Measurements from ENCODE around the gene RPL9. TPM values are rescaled to one million over a fixed set of nuclear protein-coding genes. Genes with fewer than 3 reads are reported as not detected.

Gene RPL9
- total and polyA plus RNA-seq, 4 experiments from 2014 or later = 2,318 to 2,913 (median 2,432) TPM

DNA sequence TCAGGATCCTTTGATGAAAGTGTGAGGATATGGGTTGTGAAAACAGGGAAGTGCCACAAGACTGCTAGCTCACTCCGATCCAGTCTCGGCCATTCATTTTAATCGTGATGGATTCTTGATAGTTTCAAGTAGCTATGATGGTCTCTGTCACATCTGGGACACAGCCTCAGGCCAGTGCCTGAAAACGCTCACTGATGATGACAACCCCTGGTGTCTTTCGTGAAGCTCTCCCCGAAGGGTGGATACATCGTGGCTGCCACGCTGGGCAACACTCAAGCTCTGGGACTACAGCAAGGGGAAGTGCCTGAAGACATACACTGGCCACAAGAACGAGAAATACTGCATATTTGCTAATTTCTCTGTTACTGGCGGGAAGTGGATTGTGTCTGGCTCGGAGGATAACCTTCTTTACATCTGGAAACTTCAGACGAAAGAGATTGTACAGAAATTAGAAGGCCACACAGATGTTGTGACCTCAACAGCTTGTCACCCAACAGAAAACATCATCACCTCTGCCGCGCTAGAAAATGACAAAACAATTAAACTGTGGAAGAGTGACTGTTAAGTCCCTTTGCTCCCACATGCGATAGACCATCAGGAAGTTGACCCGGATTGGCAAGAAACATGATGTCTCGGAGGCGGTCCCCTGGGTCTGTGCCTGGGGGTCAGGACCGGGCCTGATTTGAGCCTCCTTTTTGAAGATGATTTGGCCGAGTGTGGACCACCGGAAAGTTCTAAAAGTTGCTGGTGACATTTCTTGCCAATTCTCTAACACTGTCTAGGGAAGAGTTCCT lies 22.4 kb upstream of the RPL9 start:
- POLR2A ChIA-PET (ENCODE audit: partially characterized antibody) = interaction anchor here (0.6 kb wide), 1 partner anchor 249 kb away, joined by 3 read pairs; no protein-coding TSS in a partner anchor
- Histone ChIP-seq H3K36me3 (ENCODE audit: insufficient read depth, low read length) (no peaks in the 10 kb centered on the region), H3K9me3 (ENCODE audit: control insufficient read depth in 1 of 2, low read length in 2 of 2) (no peaks in the 10 kb centered on the region), H3K27ac (ENCODE audit: low read depth, low read length) (no peak overlapping the region), H3K27me3 (ENCODE audit: insufficient read depth, low read length) (no peaks in the 10 kb centered on the region), H3K4me3 (ENCODE audit: low read length in 2 of 2) (no peak overlapping the region), H3K4me1 (ENCODE audit: insufficient read depth, low read length) (no peaks in the 10 kb centered on the region)
- CTCF ChIA-PET (ENCODE audit: partially characterized antibody) = interaction anchor here (1.9 kb wide), 1 partner anchor 9 kb away, joined by 7 read pairs; no protein-coding TSS in a partner anchor
- Mint-ChIP-seq H3K36me3 (peaks cover 0 to 8% of the 10 kb centered on the region in 2 donors), H3K4me3 (no peak overlapping the region), H3K9me3 (peaks cover 0 to 11% (median 8%) of the 10 kb centered on the region in 8 donors), H3K27ac (no peak overlapping the region), H3K4me1 (no peaks in the 10 kb centered on the region), H3K27me3 (no peaks in the 10 kb centered on the region)
- no peak for DNase-seq
- intact Hi-C loops (cut with micrococcal nuclease) = no loop called here

- Histone ChIP-seq H3K4me1 (ENCODE audit: insufficient read depth, low read length) (no peaks in the 10 kb centered on the region), H3K27me3 (ENCODE audit: insufficient read depth, low read length) (no peaks in the 10 kb centered on the region), H3K27ac (ENCODE audit: low read depth, low read length) (no peak overlapping the region), H3K4me3 (ENCODE audit: low read length in 2 of 2) (no peak overlapping the region), H3K9me3 (ENCODE audit: control insufficient read depth in 1 of 2, low read length in 2 of 2) (no peaks in the 10 kb centered on the region), H3K36me3 (ENCODE audit: insufficient read depth, low read length) (no peaks in the 10 kb centered on the region)
- Mint-ChIP-seq H3K27me3 (no peaks in the 10 kb centered on the region), H3K4me1 (no peaks in the 10 kb centered on the region), H3K27ac (no peak overlapping the region), H3K36me3 (peaks cover 0 to 12% of the 10 kb centered on the region in 2 donors), H3K4me3 (no peak overlapping the region), H3K9me3 (peaks cover 0 to 9% (median 7%) of the 10 kb centered on the region in 8 donors)
- intact Hi-C loops (cut with micrococcal nuclease) = no loop called here
- CTCF ChIA-PET (ENCODE audit: partially characterized antibody) = interaction anchor here (2.4 kb wide), 1 partner anchor 11 kb away, joined by 9 read pairs; no protein-coding TSS in a partner anchor
- POLR2A ChIA-PET (ENCODE audit: partially characterized antibody) = no interaction called here
- no peak for DNase-seq
Measured at GRCh38 chr4:39480251-39480650, 21.5 kb upstream of the RPL9 start.

GRCh38 chr4:39476187-39476895 lies 17.6 kb upstream of the RPL9 start:
- Mint-ChIP-seq H3K4me1 (no peaks in the 10 kb centered on the region), H3K4me3 (no peak overlapping the region), H3K27me3 (no peaks in the 10 kb centered on the region), H3K9me3 (no peaks in the 10 kb centered on the region), H3K36me3 (peaks cover 11 to 20% of the 10 kb centered on the region in 2 donors), H3K27ac (peak overlapping the region in 2 of 7 donors; percentile 20 to 32)
- DNase-seq = no peak
- Histone ChIP-seq H3K27me3 (ENCODE audit: insufficient read depth, low read length) (no peaks in the 10 kb centered on the region), H3K9me3 (ENCODE audit: control insufficient read depth in 1 of 2, low read length in 2 of 2) (no peaks in the 10 kb centered on the region), H3K4me1 (ENCODE audit: insufficient read depth, low read length) (no peaks in the 10 kb centered on the region), H3K27ac (ENCODE audit: low read depth, low read length) (no peak overlapping the region), H3K36me3 (ENCODE audit: insufficient read depth, low read length) (peaks cover 7% of the 10 kb centered on the region), H3K4me3 (ENCODE audit: low read length in 2 of 2) (no peak overlapping the region)
- CTCF ChIA-PET (ENCODE audit: partially characterized antibody) = no interaction called here
- POLR2A ChIA-PET (ENCODE audit: partially characterized antibody) = no interaction called here
- intact Hi-C loops (cut with micrococcal nuclease) = no loop called here

GRCh38 chr4:39472396-39472795 lies 13.7 kb upstream of the RPL9 start:
- DNase-seq = no peak
- Mint-ChIP-seq H3K27ac (no peak overlapping the region), H3K36me3 (peaks cover 11 to 38% of the 10 kb centered on the region in 2 donors), H3K4me3 (no peak overlapping the region), H3K4me1 (peaks cover 0 to 1% (median 0%) of the 10 kb centered on the region in 4 donors), H3K9me3 (no peaks in the 10 kb centered on the region), H3K27me3 (no peaks in the 10 kb centered on the region)
- H3K27me3 ChIP-seq (ENCODE audit: insufficient read depth, low read length) = no peaks in the 10 kb centered on the region
- H3K4me1 ChIP-seq (ENCODE audit: insufficient read depth, low read length) = no peaks in the 10 kb centered on the region
- H3K4me3 ChIP-seq (ENCODE audit: low read length in 2 of 2) = no peak overlapping the region
- ChIA-PET CTCF (ENCODE audit: partially characterized antibody) (interaction anchor here (1.1 to 1.9 kb wide), 4 partner anchors 9 to 506 kb away, joined by 3 to 7 read pairs (median 4); partner anchors contain the start of gene PDS5A), POLR2A (ENCODE audit: partially characterized antibody) (interaction anchor here (0.8 kb wide), 1 partner anchor 13 kb away, joined by 3 read pairs; the partner anchor contains the start of genes LIAS and RPL9)
- intact Hi-C loops (cut with micrococcal nuclease) = no loop called here
- peaks cover 10% of the 10 kb centered on the region for H3K36me3 ChIP-seq (ENCODE audit: insufficient read depth, low read length)
- no peaks in the 10 kb centered on the region for H3K9me3 ChIP-seq (ENCODE audit: control insufficient read depth in 1 of 2, low read length in 2 of 2)
- H3K27ac ChIP-seq (ENCODE audit: low read depth, low read length) = no peak overlapping the region

- H3K4me1 ChIP-seq (ENCODE audit: insufficient read depth, low read length) = no peaks in the 10 kb centered on the region
- intact Hi-C loops (cut with micrococcal nuclease) = no loop called here
- no peak overlapping the region for H3K27ac ChIP-seq (ENCODE audit: low read depth, low read length)
- CTCF ChIA-PET (ENCODE audit: partially characterized antibody) = no interaction called here
- Mint-ChIP-seq H3K27me3 (no peaks in the 10 kb centered on the region), H3K9me3 (no peaks in the 10 kb centered on the region), H3K4me1 (peaks cover 0 to 1% (median 0%) of the 10 kb centered on the region in 4 donors), H3K36me3 (peaks cover 11 to 28% of the 10 kb centered on the region in 2 donors), H3K27ac (no peak overlapping the region), H3K4me3 (no peak overlapping the region)
- no peak overlapping the region for H3K4me3 ChIP-seq (ENCODE audit: low read length in 2 of 2)
- no peak for DNase-seq
- peaks cover 10% of the 10 kb centered on the region for H3K36me3 ChIP-seq (ENCODE audit: insufficient read depth, low read length)
- H3K9me3 ChIP-seq (ENCODE audit: control insufficient read depth in 1 of 2, low read length in 2 of 2) = no peaks in the 10 kb centered on the region
- no peaks in the 10 kb centered on the region for H3K27me3 ChIP-seq (ENCODE audit: insufficient read depth, low read length)
- POLR2A ChIA-PET (ENCODE audit: partially characterized antibody) = interaction anchor here (0.8 to 2.4 kb wide), 2 partner anchors 12 to 168 kb away, joined by 3 to 16 read pairs; partner anchors contain the start of genes LIAS and RPL9
Measured at GRCh38 chr4:39470402-39470801, 11.7 kb upstream of the RPL9 start.

DNA sequence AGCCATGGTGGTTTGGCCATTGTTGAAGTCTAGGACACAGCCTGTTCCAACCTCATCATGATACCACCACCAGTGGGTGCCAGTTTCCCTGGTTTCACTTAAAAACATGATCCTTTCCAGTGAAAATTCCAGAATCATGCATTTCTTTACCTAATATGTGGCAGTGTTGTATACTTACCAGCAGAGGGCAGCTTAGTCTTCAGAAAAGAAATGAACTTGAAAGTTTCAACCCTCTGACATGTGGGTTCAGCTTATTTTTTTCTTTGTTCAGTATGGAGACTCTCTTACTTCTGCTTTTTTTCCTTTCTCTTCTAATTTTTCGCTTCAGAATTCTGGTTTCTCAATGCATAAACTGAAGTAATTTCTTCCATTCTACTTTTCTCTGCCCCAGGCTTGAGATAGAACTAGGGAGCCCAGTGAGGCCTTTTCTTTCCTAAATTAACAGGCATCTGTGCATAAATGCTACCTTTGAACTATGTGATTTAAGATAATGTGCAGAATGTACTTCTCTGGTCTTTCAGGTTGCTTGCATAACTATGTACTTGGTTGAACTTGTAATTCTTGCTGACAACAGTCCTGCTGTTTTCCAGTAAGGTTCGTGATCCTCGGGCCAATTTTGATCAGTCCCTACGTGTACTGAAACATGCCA lies 10.8 kb upstream of the RPL9 start:
- intact Hi-C loops (cut with micrococcal nuclease) = loop anchor here (1.0 to 5.0 kb wide), 4 partner anchors 507 to 1373 kb away; no protein-coding TSS in a partner anchor
- ChIA-PET POLR2A (ENCODE audit: partially characterized antibody) (interaction anchor here (0.7 to 2.4 kb wide), 4 partner anchors 11 to 509 kb away, joined by 3 to 16 read pairs (median 3); partner anchors contain the start of genes LIAS, RPL9, SMIM14 and UBE2K), CTCF (ENCODE audit: partially characterized antibody) (interaction anchor here (0.6 to 2.3 kb wide), 28 partner anchors 9 to 859 kb away, joined by 3 to 20 read pairs (median 4); partner anchors contain the start of genes PDS5A, RPL9 and UGDH)
- Mint-ChIP-seq H3K36me3 (peaks cover 17 to 34% of the 10 kb centered on the region in 2 donors), H3K27ac (peak overlapping the region in 3 of 7 donors; percentile 11 to 29 (median 22)), H3K9me3 (no peaks in the 10 kb centered on the region), H3K27me3 (no peaks in the 10 kb centered on the region), H3K4me1 (peaks cover 0 to 1% (median 0%) of the 10 kb centered on the region in 4 donors), H3K4me3 (no peak overlapping the region)
- Histone ChIP-seq H3K4me1 (ENCODE audit: insufficient read depth, low read length) (no peaks in the 10 kb centered on the region), H3K4me3 (ENCODE audit: low read length in 2 of 2) (no peak overlapping the region), H3K36me3 (ENCODE audit: insufficient read depth, low read length) (peaks cover 10% of the 10 kb centered on the region), H3K27me3 (ENCODE audit: insufficient read depth, low read length) (no peaks in the 10 kb centered on the region), H3K27ac (ENCODE audit: low read depth, low read length) (no peak overlapping the region), H3K9me3 (ENCODE audit: control insufficient read depth in 1 of 2, low read length in 2 of 2) (no peaks in the 10 kb centered on the region)
- DNase-seq = peak in 4 of 5 donors; percentile 45 to 58 (median 50)
